ENCODE data around the gene TNFRSF8.

DNA sequence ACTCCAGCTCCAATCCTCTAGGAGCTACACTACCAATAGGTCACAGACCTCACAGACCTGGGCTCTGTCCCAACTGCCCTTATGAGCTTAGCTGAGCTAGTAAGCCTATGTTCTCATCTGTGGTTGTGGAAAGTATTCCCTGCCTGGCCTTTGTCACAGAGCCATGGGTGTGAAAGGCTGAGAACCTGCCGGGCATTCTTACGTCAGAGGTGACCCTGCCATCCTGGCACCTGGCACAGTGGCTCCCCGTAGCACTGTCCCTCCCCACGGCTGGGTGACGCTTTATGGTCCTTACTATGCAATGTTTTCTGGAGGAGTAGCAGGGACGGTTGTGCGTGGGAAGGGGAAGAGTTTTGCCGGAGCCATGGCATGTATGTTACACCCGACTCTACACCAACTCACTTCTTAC lies 107.2 kb downstream of the TNFRSF8 start:
- TF ChIP-seq, protein P1, sequence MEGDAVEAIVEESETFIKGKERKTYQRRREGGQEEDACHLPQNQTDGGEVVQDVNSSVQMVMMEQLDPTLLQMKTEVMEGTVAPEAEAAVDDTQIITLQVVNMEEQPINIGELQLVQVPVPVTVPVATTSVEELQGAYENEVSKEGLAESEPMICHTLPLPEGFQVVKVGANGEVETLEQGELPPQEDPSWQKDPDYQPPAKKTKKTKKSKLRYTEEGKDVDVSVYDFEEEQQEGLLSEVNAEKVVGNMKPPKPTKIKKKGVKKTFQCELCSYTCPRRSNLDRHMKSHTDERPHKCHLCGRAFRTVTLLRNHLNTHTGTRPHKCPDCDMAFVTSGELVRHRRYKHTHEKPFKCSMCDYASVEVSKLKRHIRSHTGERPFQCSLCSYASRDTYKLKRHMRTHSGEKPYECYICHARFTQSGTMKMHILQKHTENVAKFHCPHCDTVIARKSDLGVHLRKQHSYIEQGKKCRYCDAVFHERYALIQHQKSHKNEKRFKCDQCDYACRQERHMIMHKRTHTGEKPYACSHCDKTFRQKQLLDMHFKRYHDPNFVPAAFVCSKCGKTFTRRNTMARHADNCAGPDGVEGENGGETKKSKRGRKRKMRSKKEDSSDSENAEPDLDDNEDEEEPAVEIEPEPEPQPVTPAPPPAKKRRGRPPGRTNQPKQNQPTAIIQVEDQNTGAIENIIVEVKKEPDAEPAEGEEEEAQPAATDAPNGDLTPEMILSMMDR (IDR thresholded peaks at IDR 0.05), result no peak
- TF ChIP-seq EZH2 (IDR thresholded peaks at IDR 0.05; ENCODE audit: borderline replicate concordance, insufficient read depth, low read depth, low read length, poor library complexity, severe bottlenecking), result no peak
